ENCODE results near the gene APBA1. TPM values are rescaled to one million over a fixed set of nuclear protein-coding genes. Genes with fewer than 3 reads are reported as not detected.

APBA1 gene
- polyA plus RNA-seq, 3 donors: 1.6 TPM; not detected in 2

DNA sequence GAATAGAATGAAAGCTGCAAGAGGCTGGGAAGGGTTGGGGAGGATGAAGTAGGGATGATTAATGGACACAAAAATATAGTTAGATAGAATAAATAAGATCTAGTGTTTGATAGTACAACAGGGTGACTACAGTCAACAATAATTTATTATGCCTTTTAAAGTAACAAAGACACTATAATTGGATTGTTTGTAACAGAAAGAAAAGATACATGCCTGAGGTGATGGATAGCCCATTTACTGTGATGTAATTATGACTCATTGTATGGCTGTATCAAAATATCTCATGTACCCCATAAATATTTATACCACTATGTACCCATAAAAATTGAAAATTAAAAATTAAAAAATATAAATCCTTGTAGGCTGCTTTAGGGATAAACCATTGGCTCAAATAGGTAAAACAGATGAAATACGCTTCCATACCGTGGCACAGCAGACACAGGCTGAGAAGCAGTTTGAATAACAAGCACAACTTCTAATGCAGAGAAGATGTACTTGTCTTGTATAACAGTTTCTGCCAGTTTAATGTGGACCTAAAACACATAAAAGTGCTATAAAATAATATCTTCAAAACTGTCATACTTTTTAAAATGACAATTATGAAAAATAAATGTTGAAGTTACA is 34.9 kb downstream of the APBA1 start:
- H3K9me3 ChIP-seq (replicated peaks in 1 of 2; ENCODE audit: control insufficient read depth in 1 of 2, insufficient read depth in 1 of 2, low read length in 2 of 2): no peaks in the 10 kb centered on the region
- H3K27ac ChIP-seq (ENCODE audit: low read depth in 1 of 2, low read length in 2 of 2): no peak overlapping the region
- Mint-ChIP-seq H3K4me3 (no peak overlapping the region), H3K27me3 (ENCODE audit: low read depth in 3 of 3) (no peaks in the 10 kb centered on the region), H3K9me3 (peaks cover 0 to 3% (median 2%) of the 10 kb centered on the region in 7 donors), H3K27ac (no peak overlapping the region), H3K4me1 (no peaks in the 10 kb centered on the region), H3K36me3 (no peaks in the 10 kb centered on the region)
- no peaks in the 10 kb centered on the region for H3K4me1 ChIP-seq (ENCODE audit: control insufficient read depth in 1 of 2, insufficient read depth in 2 of 2, low read length in 2 of 2)
- no peak overlapping the region for H3K4me2 ChIP-seq (replicated peaks; ENCODE audit: extremely low read depth, low read length, poor library complexity, severe bottlenecking)
- no peaks in the 10 kb centered on the region for H4K20me1 ChIP-seq (ENCODE audit: insufficient read depth, low read length)
- H3K36me3 ChIP-seq (replicated peaks in 1 of 2; ENCODE audit: control insufficient read depth in 1 of 2, insufficient read depth in 2 of 2, low read length in 2 of 2): no peaks in the 10 kb centered on the region
- H3K9ac ChIP-seq (ENCODE audit: insufficient read depth, low read length, poor library complexity, severe bottlenecking): no peak overlapping the region
- intact Hi-C loops (cut with micrococcal nuclease): no loop called here
- whole genome bisulfite sequencing (ENCODE audit: insufficient coverage): no CpG with 5 or more reads among the region's 2 CpGs
- no peaks in the 10 kb centered on the region for H3K27me3 ChIP-seq (ENCODE audit: control insufficient read depth in 2 of 2, insufficient read depth in 2 of 2, low read length in 2 of 2)
- H3K79me2 ChIP-seq (ENCODE audit: insufficient read depth, low read length): no peaks in the 10 kb centered on the region
- no peak for DNase-seq
- TF ChIP-seq, protein P1, sequence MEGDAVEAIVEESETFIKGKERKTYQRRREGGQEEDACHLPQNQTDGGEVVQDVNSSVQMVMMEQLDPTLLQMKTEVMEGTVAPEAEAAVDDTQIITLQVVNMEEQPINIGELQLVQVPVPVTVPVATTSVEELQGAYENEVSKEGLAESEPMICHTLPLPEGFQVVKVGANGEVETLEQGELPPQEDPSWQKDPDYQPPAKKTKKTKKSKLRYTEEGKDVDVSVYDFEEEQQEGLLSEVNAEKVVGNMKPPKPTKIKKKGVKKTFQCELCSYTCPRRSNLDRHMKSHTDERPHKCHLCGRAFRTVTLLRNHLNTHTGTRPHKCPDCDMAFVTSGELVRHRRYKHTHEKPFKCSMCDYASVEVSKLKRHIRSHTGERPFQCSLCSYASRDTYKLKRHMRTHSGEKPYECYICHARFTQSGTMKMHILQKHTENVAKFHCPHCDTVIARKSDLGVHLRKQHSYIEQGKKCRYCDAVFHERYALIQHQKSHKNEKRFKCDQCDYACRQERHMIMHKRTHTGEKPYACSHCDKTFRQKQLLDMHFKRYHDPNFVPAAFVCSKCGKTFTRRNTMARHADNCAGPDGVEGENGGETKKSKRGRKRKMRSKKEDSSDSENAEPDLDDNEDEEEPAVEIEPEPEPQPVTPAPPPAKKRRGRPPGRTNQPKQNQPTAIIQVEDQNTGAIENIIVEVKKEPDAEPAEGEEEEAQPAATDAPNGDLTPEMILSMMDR (IDR thresholded peaks at IDR 0.05): no peak
- H3K4me3 ChIP-seq (replicated peaks in 1 of 3; ENCODE audit: low read depth in 2 of 3, low read length in 3 of 3): no peak overlapping the region
- H2AFZ ChIP-seq (ENCODE audit: insufficient read depth, low read depth, low read length, poor library complexity, severe bottlenecking): no peak overlapping the region

DNA sequence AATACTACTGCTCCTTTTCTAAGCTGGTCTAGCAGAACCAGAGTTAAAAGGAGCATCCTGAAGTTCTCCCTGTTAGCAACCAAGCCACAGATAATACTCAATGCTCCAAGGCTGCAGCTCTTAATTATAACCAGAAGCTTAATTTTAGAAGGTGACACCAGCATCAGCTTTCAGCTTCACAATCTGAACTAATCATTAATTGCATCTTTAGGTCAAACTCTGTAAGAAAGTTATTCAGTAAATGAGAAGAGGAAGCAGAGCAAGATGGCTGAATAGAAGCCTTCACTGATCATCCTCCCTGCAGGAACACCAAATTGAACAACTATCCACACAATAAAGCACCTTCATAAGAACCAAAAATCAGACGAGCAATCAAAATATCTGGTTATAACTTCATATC is 38.5 kb downstream of the APBA1 start:
- H3K36me3 Mint-ChIP-seq: no peaks in the 10 kb centered on the region
- no peaks in the 10 kb centered on the region for H3K79me2 ChIP-seq (ENCODE audit: insufficient read depth, low read length)
- TF ChIP-seq, protein P1 (IDR thresholded peaks at IDR 0.05): no peak
- no peaks in the 10 kb centered on the region for H3K9me3 ChIP-seq (replicated peaks in 1 of 2; ENCODE audit: control insufficient read depth in 1 of 2, insufficient read depth in 1 of 2, low read length in 2 of 2)
- H3K27ac Mint-ChIP-seq: no peak overlapping the region
- peaks cover 0 to 5% (median 2%) of the 10 kb centered on the region in 7 donors for H3K9me3 Mint-ChIP-seq
- H3K27ac ChIP-seq (ENCODE audit: low read depth in 1 of 2, low read length in 2 of 2): no peak overlapping the region
- H3K27me3 ChIP-seq (ENCODE audit: control insufficient read depth in 2 of 2, insufficient read depth in 2 of 2, low read length in 2 of 2): no peaks in the 10 kb centered on the region
- DNase-seq: no peak
- H3K4me1 Mint-ChIP-seq: no peaks in the 10 kb centered on the region
- no CpG with 5 or more reads among the region's 1 CpG for WGBS (ENCODE audit: insufficient coverage)
- H3K4me3 Mint-ChIP-seq: no peak overlapping the region
- peaks cover 0 to 1% (median 0%) of the 10 kb centered on the region in 3 donors for H3K27me3 Mint-ChIP-seq (ENCODE audit: low read depth in 3 of 3)
- H3K4me3 ChIP-seq (replicated peaks in 1 of 3; ENCODE audit: low read depth in 2 of 3, low read length in 3 of 3): no peak overlapping the region
- no peak overlapping the region for H3K9ac ChIP-seq (ENCODE audit: insufficient read depth, low read length, poor library complexity, severe bottlenecking)
- H2AFZ ChIP-seq (ENCODE audit: insufficient read depth, low read depth, low read length, poor library complexity, severe bottlenecking): no peak overlapping the region
- H4K20me1 ChIP-seq (ENCODE audit: insufficient read depth, low read length): no peaks in the 10 kb centered on the region
- no peaks in the 10 kb centered on the region for H3K36me3 ChIP-seq (replicated peaks in 1 of 2; ENCODE audit: control insufficient read depth in 1 of 2, insufficient read depth in 2 of 2, low read length in 2 of 2)
- H3K4me1 ChIP-seq (ENCODE audit: control insufficient read depth in 1 of 2, insufficient read depth in 2 of 2, low read length in 2 of 2): no peaks in the 10 kb centered on the region
- intact Hi-C loops (cut with micrococcal nuclease): no loop called here
- no peak overlapping the region for H3K4me2 ChIP-seq (replicated peaks; ENCODE audit: extremely low read depth, low read length, poor library complexity, severe bottlenecking)
